GM21381 (cell line): ENCODE measurements around the gene ABCB9.

Source experiments
- ATAC-seq: cut with Tn5 transposase; IDR thresholded peaks from one replicate; pipeline ENCODE4 v1.9.1; 2021; ENCODE audit warnings: mild to moderate bottlenecking, moderate library complexity; ENCODE audit not compliant: unreplicated experiment

Gene ABCB9

GRCh38 chr12:122995503-122996187, 29.4 kb upstream of the ABCB9 start:
- no peak for ATAC-seq

DNA sequence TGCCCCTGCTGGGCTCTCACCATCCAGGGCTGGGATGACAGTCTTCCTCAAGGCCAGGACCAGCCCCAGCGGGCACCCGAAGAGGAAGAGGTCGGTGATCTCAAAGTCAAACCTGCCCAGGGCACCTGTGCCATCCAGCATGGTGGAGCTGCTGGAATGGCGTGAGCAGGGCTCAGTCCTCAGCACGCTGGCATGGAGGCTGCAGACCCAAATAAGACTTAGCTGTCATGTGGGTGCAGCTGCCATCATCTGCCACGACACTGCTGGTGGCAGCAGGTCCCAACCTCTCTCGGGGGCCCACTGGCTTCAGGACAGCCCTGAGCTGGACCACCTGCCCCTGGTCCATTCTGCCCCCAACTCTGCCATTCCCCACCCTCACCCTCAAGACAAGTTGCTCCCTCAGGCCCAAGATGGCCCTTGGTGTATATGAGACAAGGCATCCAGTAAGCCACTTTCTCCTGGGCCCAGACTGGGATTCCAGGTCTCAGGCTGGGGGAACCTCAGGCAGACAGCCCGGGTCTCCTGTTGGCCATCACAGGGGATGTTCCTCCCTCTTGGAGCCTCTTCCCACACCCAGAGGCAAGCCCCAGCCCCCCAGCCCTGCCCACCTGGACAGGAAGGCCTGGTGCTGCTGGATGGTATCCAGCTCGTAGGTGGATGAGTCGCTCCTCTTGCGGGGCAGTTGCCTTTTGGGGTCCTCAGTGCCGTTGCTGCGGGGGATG, 28.7 kb upstream of the ABCB9 start:
- ATAC-seq = no peak

DNA sequence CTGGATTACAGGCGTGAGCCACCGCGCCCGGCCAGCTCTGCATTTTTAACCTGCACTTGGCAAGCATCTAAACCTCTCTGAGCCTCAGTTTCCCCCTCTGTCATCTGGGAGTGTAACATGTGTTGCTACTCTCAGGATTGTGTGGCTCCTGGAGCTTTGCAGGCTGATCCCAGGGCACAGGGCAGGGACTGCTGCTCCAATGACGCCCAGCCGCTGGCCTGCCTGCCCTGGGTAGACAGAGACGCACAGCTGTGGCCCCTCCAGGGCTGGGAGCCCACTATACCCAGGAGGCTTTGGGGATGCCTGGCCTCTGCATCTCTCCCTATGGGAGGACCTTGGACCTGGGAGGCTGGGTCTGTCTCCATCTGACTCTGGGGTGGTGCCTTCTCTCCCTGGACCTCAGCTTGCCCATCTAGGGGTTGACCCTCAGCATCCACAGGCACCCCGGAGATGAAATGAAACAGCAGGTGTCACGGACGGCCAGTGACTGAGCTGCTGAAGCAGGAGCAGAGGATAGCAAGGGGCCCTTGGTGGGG, 27.9 kb upstream of the ABCB9 start:
- ATAC-seq = no peak

DNA sequence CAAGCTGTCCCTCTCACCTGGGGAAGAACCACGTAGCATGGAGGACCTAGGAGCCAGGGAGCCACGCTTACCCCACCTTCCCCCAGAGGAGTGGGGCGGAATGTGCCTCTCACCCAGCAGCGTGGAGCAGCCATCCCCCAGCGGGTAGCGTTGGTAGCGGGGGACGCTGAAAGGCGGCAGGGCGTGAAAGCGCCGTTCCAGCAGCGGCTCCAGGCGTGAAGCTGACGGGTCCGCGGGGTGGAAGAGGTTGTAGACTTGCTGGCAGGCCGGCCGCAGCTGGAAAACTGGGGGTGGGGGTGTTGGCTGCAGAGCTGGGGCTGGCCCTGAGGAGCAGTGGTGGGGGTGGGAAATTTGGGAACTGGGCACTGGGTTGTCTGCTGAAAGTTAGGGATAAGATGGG, 26.1 kb upstream of the ABCB9 start:
- ATAC-seq = no peak

GRCh38 chr12:122991623-122992275, 25.5 kb upstream of the ABCB9 start:
- no peak for ATAC-seq

- ATAC-seq = no peak
These were observed 24.8 kb upstream of the ABCB9 start for GRCh38 chr12:122990961-122991622.

GRCh38 chr12:122990561-122990960, 24.3 kb upstream of the ABCB9 start:
- ATAC-seq = no peak

DNA sequence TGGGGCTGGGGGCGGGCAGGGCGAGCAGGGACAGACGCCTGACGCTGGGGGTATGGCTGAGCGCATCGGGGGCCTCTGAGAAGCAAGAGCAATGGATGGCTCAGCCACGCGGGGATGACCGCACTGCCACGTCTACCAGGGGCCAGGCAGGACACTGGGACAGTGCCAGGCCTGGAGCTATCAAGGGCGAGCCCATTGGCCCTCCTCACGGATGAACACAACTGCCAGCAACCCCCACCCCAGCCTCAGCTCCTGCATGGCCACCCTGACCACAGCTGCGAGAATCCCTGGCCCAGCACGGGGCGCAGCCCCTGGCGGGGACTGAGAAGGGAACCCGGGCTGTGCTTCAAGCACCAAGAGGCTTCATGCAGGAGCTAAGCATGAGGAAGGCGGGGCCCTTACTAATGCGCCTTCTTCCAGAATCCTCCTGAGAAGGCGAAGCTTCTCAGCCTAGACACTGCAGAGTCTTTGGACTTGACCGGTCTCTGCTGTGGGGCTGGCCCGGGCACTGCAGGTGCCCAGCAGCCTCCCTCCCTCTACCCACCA, 23.7 kb upstream of the ABCB9 start:
- no peak for ATAC-seq

- ATAC-seq = no peak
These were observed 23.1 kb upstream of the ABCB9 start for GRCh38 chr12:122989225-122989839.

GRCh38 chr12:122988612-122989212, 22.4 kb upstream of the ABCB9 start:
- no peak for ATAC-seq

- ATAC-seq = no peak
These were observed 21.8 kb upstream of the ABCB9 start for GRCh38 chr12:122988036-122988435.

DNA sequence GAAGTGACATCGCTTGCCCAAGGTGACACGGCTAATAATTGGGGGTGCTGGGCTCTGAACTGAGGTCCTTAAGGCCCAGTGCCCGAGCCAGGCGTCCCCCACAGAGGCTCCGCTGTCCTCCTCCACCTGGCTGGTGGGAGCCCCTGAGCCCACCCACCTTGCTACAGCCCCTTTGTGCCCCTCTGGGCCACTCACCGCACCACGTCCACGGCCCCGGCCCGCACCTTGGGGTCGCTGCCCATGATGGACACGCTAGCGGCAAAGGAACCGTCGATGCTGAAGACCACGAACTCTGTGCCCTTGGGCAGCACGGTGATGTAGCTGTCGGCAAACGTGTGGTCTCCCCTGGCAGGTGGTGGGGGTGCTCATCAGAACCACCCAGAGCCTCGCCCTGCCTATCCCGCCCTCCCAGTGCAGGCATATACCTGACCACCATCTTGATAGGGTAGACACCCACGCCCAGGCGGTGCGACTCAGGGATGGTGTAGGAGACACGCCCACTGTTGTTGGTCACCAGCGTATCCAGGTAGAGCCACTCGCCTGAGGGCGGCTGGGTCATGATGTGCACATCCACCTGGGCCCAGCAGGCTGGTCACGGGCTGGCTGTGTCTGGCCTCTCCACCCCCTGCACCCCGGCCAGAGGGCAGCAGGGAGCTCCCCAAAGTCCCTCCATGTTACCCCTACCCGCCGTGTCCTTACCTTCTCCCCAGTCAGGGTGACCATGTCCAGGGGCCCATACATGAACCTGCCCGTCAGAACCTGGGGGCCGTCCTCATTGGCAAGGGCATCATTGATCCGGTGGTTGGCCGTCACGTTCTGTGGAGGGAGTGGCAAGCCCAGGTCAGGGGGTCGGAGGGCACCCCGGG, 21.1 kb upstream of the ABCB9 start:
- no peak for ATAC-seq

- ATAC-seq = no peak
These were observed 20.1 kb upstream of the ABCB9 start for GRCh38 chr12:122986258-122986871.

DNA sequence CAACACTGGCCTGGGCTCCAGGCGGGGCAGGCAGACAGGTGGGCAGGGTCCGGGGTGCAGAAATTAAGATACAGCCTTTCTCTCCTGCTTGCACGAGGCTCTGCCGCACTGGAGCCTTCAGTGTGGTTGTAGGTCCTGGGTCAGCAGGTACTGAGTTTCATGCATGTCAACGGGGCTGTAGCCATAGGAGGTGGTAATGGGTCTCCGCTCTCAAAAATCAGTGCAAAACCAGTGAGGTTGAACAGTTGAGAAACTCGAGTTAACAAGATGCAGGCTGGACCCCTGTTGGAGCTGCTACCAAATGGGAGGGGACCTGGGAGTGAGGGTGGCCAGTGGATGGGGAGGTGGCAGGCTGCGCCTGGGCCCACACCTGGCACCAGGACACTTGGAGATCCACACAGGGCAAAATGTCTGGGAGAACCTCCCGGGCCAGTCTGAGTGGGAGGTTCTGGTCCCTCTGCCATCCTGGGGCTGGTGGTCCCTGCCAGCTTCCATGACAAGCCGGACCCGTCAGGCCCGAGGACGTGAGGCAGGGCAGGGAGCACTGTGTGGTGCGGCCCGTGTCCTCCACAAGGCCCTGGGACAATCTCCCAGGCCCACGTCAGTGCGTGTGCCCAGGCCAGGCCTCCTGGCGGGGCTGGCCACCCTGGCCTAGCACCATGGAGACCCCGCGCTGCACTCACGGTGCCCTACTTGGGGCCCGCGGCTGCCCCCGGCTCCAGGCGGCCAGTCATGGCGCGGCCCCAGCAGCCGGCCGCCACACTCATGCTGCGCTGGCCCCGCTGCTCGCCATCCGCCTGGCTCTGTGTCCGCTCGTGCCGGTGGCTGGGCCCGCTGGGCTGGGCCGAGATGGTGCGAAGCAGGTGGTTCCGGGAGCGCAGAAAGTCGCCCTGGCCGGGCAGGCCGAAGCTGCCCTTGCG, 19.3 kb upstream of the ABCB9 start:
- ATAC-seq = no peak

GRCh38 chr12:122984612-122985337, 18.5 kb upstream of the ABCB9 start:
- ATAC-seq = no peak

DNA sequence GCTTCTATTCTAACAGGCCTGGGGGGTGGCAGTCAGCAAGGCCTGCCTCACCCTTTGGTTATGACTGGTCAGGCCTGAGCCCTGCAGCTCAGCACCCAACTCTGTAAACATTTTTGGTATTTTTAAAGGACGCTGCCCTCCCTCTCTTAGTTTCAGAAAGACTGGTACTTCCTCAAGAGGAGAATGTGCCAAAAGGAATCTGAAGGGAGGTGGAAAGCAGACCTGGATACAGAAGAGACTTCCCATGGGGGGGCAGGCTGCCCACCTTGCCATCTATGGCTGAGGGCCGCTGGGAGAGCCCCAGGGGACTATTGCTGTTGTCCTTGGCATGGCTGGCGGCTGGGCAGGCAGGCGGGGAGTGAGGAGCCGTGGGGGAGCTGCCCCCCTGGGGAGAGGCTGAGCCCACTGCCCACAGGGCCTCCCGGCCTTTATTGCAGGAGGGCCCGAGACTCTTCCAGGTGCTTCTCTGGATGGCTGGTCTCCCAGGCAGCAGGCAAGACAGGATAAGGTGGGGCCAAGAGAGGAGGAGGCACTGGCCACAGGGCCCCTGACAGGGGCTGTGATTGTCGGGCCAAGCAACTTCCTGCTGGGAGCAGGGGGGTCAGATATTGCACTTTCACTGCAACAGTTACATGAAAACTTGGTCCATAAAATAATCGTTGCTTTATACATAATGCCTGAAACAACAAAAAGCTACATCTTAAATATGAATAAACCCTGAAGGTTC, 17.7 kb upstream of the ABCB9 start:
- no peak for ATAC-seq
